GM23338 (cell line): Measurements from ENCODE around the gene HES7. TPM values are rescaled to one million over a fixed set of nuclear protein-coding genes. Genes with fewer than 3 reads are reported as not detected.

Source experiments
- ATAC-seq: fragments of 200-7000 bp; cut with Tn5 transposase; 3 replicates; pipeline ENCODE4 v1.9.1; 2020
- DNase-seq: peaks from one replicate; pipeline ENCODE4 v3.0.0-alpha.2; 2015; ENCODE audit warnings: low spot score
- H2AFZ ChIP-seq: fragments of 200-600 bp; sonication (generic); 2 replicates; pipeline ENCODE4 v1.8.0; 2016; ENCODE audit warnings: antibody characterized with exemption, mild to moderate bottlenecking, moderate library complexity
- H3F3A ChIP-seq: fragments of 200-600 bp; sonication (generic); replicated peaks from 2 replicates; pipeline ENCODE4 v1.8.0; 2017; ENCODE audit warnings: antibody characterized with exemption, mixed run types, low read depth
- H3K27ac ChIP-seq: fragments of 200-600 bp; sonication (generic); 2 replicates; pipeline ENCODE4 v1.6.1; 2016; ENCODE audit warnings: low read depth
- H3K27me3 ChIP-seq: fragments of 200-600 bp; sonication (generic); 2 replicates; pipeline ENCODE4 v1.8.0; 2016; ENCODE audit warnings: mild to moderate bottlenecking, mixed run types, moderate library complexity; ENCODE audit not compliant: insufficient read depth
- H3K36me3 ChIP-seq: fragments of 200-600 bp; sonication (generic); 2 replicates; pipeline ENCODE4 v1.8.0; 2016; ENCODE audit warnings: mild to moderate bottlenecking; ENCODE audit not compliant: insufficient read depth
- H3K4me1 ChIP-seq: fragments of 200-600 bp; sonication (generic); 2 replicates; pipeline ENCODE4 v1.8.0; 2016; ENCODE audit warnings: mild to moderate bottlenecking, moderate library complexity; ENCODE audit not compliant: insufficient read depth
- H3K4me2 ChIP-seq: fragments of 200-600 bp; sonication (generic); 2 replicates; pipeline ENCODE4 v1.7.1; 2017; ENCODE audit warnings: mixed run types
- H3K4me3 ChIP-seq: fragments of 200-600 bp; sonication (generic); 2 replicates; pipeline ENCODE4 v1.6.1; 2016; ENCODE audit warnings: mixed run types
- H3K79me2 ChIP-seq: fragments of 200-600 bp; sonication (generic); replicated peaks from 2 replicates; pipeline ENCODE4 v1.8.0; 2017; ENCODE audit warnings: mild to moderate bottlenecking; ENCODE audit not compliant: insufficient read depth
- H3K9me2 ChIP-seq: fragments of 200-600 bp; sonication (generic); 2 replicates; pipeline ENCODE4 v1.8.0; 2017; ENCODE audit not compliant: insufficient read depth
- H4K20me1 ChIP-seq: fragments of 200-600 bp; sonication (generic); replicated peaks from 2 replicates; pipeline ENCODE4 v1.8.0; 2017; ENCODE audit warnings: mild to moderate bottlenecking; ENCODE audit not compliant: insufficient read depth
- H3K27ac Mint-ChIP-seq: 2 replicates; pipeline ENCODE4 v1.8.0; 2020; ENCODE audit warnings: inconsistent platforms, mild to moderate bottlenecking, moderate library complexity, mixed read lengths
- H3K27me3 Mint-ChIP-seq: 3 replicates; pipeline ENCODE4 v1.8.0; 2022; ENCODE audit warnings: low read depth, mild to moderate bottlenecking, moderate library complexity, mixed read lengths, inconsistent platforms; ENCODE audit not compliant: insufficient read depth, poor library complexity
- H3K36me3 Mint-ChIP-seq: 3 replicates; pipeline ENCODE4 v1.8.0; 2021; ENCODE audit warnings: low read depth, mild to moderate bottlenecking, inconsistent platforms, moderate library complexity, mixed read lengths
- H3K4me1 Mint-ChIP-seq: 3 replicates; pipeline ENCODE4 v1.8.0; 2020; ENCODE audit warnings: mild to moderate bottlenecking, inconsistent platforms, mixed read lengths
- H3K4me3 Mint-ChIP-seq: 3 replicates; pipeline ENCODE4 v1.8.0; 2021; ENCODE audit warnings: moderate library complexity, mild to moderate bottlenecking, inconsistent platforms, mixed read lengths
- H3K9me3 Mint-ChIP-seq: 3 replicates; pipeline ENCODE4 v1.8.0; 2020; ENCODE audit warnings: moderate library complexity, mild to moderate bottlenecking, inconsistent platforms, mixed read lengths
- CREB1 ChIP-seq: fragments of 250-450 bp; sonication (Bioruptor Pico); IDR thresholded peaks from 2 replicates; pipeline ENCODE4 v1.5.0; 2020; ENCODE audit warnings: low read depth, mild to moderate bottlenecking, moderate library complexity
- CTCF ChIP-seq, 2 experiments: fragments of 200-600 bp in 1 of 2; sonication (generic) in 1 of 2; conservative IDR thresholded peaks; 2 replicates each; pipeline versions ENCODE4 v1.5.1 to v1.6.1; 2016 to 2017; ENCODE audit warnings: antibody characterized with exemption in 2 of 2, low read depth in 2 of 2, mild to moderate bottlenecking in 2 of 2, moderate library complexity in 1 of 2
- EZH2phosphoT487 ChIP-seq: fragments of 200-600 bp; sonication (generic); IDR thresholded peaks from one replicate; pipeline ENCODE4 v1.8.1; 2018; ENCODE audit warnings: antibody characterized with exemption; ENCODE audit not compliant: unreplicated experiment
- POLR2AphosphoS5 ChIP-seq: IDR thresholded peaks from 2 replicates; pipeline ENCODE4 v1.6.1; 2016; ENCODE audit warnings: antibody characterized with exemption, low read depth
- STAT1 ChIP-seq: IDR thresholded peaks from one replicate; pipeline ENCODE4 v1.6.1; 2016; ENCODE audit warnings: antibody characterized with exemption; ENCODE audit not compliant: unreplicated experiment
- ZNF114 ChIP-seq: fragments of 250-450 bp; sonication (Bioruptor Pico); IDR thresholded peaks from 2 replicates; pipeline ENCODE4 v1.5.0; 2020; ENCODE audit warnings: mild to moderate bottlenecking, moderate library complexity
- ZNF331 ChIP-seq: fragments of 250-450 bp; sonication (Bioruptor Pico); IDR thresholded peaks from 2 replicates; pipeline ENCODE4 v1.5.0; 2020; ENCODE audit warnings: low read depth, mild to moderate bottlenecking, moderate library complexity
- polyA plus RNA-seq: library from polyadenylated mRNA; unstranded; fragments of >200 nt; fragmentation: Nextera tagmentation; extraction: Ambion mirVana; gene quantifications from 2 replicates; pipeline ENCODE4 v1.2.1, GENCODE V29; 2016
- total RNA-seq: library from RNA; depleted of rRNA; stranded (reverse); fragments of >200 nt; shearing (Covaris generic); gene quantifications from 2 replicates; pipeline ENCODE4 v1.2.3, GENCODE V29; 2014
- TF ChIP-seq, protein P1 (sequence below): IDR thresholded peaks from one replicate; pipeline ENCODE4 v1.6.1; 2018; ENCODE audit warnings: antibody characterized with exemption; ENCODE audit not compliant: unreplicated experiment

Gene HES7
- total and polyA plus RNA-seq, 2 experiments from 2014 or later = 0.14 TPM; not detected in 1

DNA sequence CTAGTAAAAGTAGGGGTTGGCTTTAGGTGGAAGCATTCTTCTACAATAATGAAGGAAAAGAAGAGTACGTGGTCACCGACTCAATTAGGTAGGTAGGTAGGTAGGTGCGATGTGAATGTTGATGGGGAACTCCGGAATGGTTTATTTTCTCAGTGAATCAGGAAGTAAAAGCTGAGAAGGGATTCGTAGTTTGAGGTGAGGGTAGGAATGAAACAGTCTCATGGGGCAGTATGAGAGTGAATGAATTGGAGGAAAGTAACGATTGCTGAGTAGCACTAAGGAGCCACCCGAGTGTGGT is 14.4 kb upstream of the HES7 start:
- Histone ChIP-seq H3K4me1 (peaks cover 18% of the 10 kb centered on the region), H4K20me1 (no peaks in the 10 kb centered on the region), H3K27ac (no peak overlapping the region), H3F3A (peaks cover 32% of the 10 kb centered on the region), H3K4me2 (peak overlapping the region; percentile 91), H2AFZ (peak overlapping the region; percentile 97), H3K36me3 (peaks cover 7% of the 10 kb centered on the region; the same call in 1 of the 2 replicates), H3K27me3 (peaks cover 21% of the 10 kb centered on the region), H3K9me2 (no peaks in the 10 kb centered on the region), H3K79me2 (no peaks in the 10 kb centered on the region), H3K4me3 (peak overlapping the region; percentile 82)
- peaks cover 11% of the 10 kb centered on the region for H3K4me1 Mint-ChIP-seq
- H3K27ac Mint-ChIP-seq = no peak overlapping the region
- H3K4me3 Mint-ChIP-seq = no peak overlapping the region
- TF ChIP-seq STAT1 (no peak), CREB1 (CRISPR knock-in tag) (no peak)
- no peak for DNase-seq
- H3K9me3 Mint-ChIP-seq = peaks cover 4% of the 10 kb centered on the region; the same call in 1 of the 3 replicates
- H3K27me3 Mint-ChIP-seq = peaks cover 8% of the 10 kb centered on the region
- ATAC-seq = no peak; the same call in 2 of the 3 replicates
- H3K36me3 Mint-ChIP-seq = peaks cover 17% of the 10 kb centered on the region

- no peak overlapping the region for H3K27ac Mint-ChIP-seq
- TF ChIP-seq, protein P1, sequence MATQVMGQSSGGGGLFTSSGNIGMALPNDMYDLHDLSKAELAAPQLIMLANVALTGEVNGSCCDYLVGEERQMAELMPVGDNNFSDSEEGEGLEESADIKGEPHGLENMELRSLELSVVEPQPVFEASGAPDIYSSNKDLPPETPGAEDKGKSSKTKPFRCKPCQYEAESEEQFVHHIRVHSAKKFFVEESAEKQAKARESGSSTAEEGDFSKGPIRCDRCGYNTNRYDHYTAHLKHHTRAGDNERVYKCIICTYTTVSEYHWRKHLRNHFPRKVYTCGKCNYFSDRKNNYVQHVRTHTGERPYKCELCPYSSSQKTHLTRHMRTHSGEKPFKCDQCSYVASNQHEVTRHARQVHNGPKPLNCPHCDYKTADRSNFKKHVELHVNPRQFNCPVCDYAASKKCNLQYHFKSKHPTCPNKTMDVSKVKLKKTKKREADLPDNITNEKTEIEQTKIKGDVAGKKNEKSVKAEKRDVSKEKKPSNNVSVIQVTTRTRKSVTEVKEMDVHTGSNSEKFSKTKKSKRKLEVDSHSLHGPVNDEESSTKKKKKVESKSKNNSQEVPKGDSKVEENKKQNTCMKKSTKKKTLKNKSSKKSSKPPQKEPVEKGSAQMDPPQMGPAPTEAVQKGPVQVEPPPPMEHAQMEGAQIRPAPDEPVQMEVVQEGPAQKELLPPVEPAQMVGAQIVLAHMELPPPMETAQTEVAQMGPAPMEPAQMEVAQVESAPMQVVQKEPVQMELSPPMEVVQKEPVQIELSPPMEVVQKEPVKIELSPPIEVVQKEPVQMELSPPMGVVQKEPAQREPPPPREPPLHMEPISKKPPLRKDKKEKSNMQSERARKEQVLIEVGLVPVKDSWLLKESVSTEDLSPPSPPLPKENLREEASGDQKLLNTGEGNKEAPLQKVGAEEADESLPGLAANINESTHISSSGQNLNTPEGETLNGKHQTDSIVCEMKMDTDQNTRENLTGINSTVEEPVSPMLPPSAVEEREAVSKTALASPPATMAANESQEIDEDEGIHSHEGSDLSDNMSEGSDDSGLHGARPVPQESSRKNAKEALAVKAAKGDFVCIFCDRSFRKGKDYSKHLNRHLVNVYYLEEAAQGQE = no peak
- TF ChIP-seq CTCF (conservative IDR thresholded peaks at IDR 0.05; ENCODE audit: low read depth in 2 of 2) = no peak
- TF ChIP-seq POLR2AphosphoS5 = no peak
- TF ChIP-seq ZNF114 (CRISPR knock-in tag) = no peak
- no peak for TF ChIP-seq ZNF331 (CRISPR knock-in tag)
- no peak for TF ChIP-seq EZH2phosphoT487
- TF ChIP-seq CREB1 (CRISPR knock-in tag) = no peak
- H3K79me2 ChIP-seq = no peaks in the 10 kb centered on the region
- H3K4me3 Mint-ChIP-seq = no peak overlapping the region
- peaks cover 21% of the 10 kb centered on the region for H3K4me1 ChIP-seq
- DNase-seq (no peak), ATAC-seq (no peak)
- H3K36me3 Mint-ChIP-seq = peaks cover 17% of the 10 kb centered on the region
- peak overlapping the region; percentile 91 for H3K4me2 ChIP-seq
- peaks cover 21% of the 10 kb centered on the region for H3K27me3 ChIP-seq
- peaks cover 13% of the 10 kb centered on the region for H3K4me1 Mint-ChIP-seq
- peaks cover 12% of the 10 kb centered on the region for H3K27me3 Mint-ChIP-seq
- H2AFZ ChIP-seq = peak overlapping the region; percentile 97
- no peaks in the 10 kb centered on the region for H3K9me2 ChIP-seq
- peaks cover 7% of the 10 kb centered on the region; the same call in 1 of the 2 replicates for H3K36me3 ChIP-seq
- H3K9me3 Mint-ChIP-seq = peaks cover 4% of the 10 kb centered on the region; the same call in 1 of the 3 replicates
- H4K20me1 ChIP-seq = no peaks in the 10 kb centered on the region
- H3K4me3 ChIP-seq = peak overlapping the region; percentile 82
- H3K27ac ChIP-seq = no peak overlapping the region
- H3F3A ChIP-seq = peaks cover 32% of the 10 kb centered on the region
These were observed 13.9 kb upstream of the HES7 start for GRCh38 chr17:8137645-8138373.
